Nephron progenitor cell (in vitro differentiated cells): ENCODE results near the gene SEL1L2.

Experiments used
- DNase-seq: peaks from one replicate; pipeline ENCODE4 v3.0.0; 2021
- H3K27ac Mint-ChIP-seq: 2 replicates; pipeline ENCODE4 v1.8.0; 2021; ENCODE audit warnings: mild to moderate bottlenecking, moderate library complexity, mixed read lengths
- H3K27me3 Mint-ChIP-seq: 2 replicates; pipeline ENCODE4 v1.8.0; 2021; ENCODE audit warnings: mild to moderate bottlenecking, low read depth, mixed read lengths; ENCODE audit not compliant: poor library complexity
- H3K36me3 Mint-ChIP-seq: 2 replicates; pipeline ENCODE4 v1.8.0; 2021; ENCODE audit warnings: low read depth, mixed read lengths
- H3K4me1 Mint-ChIP-seq: 2 replicates; pipeline ENCODE4 v1.8.0; 2021; ENCODE audit warnings: mixed read lengths
- H3K4me3 Mint-ChIP-seq: 2 replicates; pipeline ENCODE4 v1.8.0; 2021; ENCODE audit warnings: mild to moderate bottlenecking, moderate library complexity, mixed read lengths
- H3K9me3 Mint-ChIP-seq: 2 replicates; pipeline ENCODE4 v1.8.0; 2021; ENCODE audit warnings: mild to moderate bottlenecking, moderate library complexity, mixed read lengths
- TF ChIP-seq, protein P1 (sequence below): fragments of 200-600 bp; sonication (generic); IDR thresholded peaks from 2 replicates; pipeline ENCODE4 v1.5.0; 2021; ENCODE audit warnings: antibody characterized with exemption

Gene SEL1L2

DNA sequence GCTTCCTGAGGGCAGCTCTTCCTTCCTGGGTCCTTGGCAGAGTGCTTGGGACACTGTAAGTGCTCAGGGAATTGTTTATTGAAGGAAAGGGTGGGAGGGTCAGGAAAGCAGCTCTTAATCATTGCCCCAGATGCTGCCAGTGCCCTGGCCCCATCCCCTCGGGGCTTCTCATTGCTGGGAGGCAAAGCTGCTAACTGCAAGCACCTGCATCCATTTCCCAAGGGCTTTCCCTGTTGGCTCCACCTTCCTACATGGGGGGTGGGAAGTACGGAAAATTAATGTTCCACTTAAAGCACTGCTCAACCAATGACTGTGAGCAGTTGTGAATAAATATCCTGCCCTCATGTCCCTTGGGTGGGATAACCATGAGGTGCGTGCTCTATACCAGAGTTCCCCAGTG is 149.2 kb downstream of the SEL1L2 start:
- H3K4me1 Mint-ChIP-seq = peaks cover 10% of the 10 kb centered on the region
- no peaks in the 10 kb centered on the region for H3K36me3 Mint-ChIP-seq
- peaks cover 8% of the 10 kb centered on the region for H3K27me3 Mint-ChIP-seq
- H3K27ac Mint-ChIP-seq = no peak overlapping the region
- DNase-seq = no peak
- H3K9me3 Mint-ChIP-seq = no peaks in the 10 kb centered on the region
- TF ChIP-seq, protein P1, sequence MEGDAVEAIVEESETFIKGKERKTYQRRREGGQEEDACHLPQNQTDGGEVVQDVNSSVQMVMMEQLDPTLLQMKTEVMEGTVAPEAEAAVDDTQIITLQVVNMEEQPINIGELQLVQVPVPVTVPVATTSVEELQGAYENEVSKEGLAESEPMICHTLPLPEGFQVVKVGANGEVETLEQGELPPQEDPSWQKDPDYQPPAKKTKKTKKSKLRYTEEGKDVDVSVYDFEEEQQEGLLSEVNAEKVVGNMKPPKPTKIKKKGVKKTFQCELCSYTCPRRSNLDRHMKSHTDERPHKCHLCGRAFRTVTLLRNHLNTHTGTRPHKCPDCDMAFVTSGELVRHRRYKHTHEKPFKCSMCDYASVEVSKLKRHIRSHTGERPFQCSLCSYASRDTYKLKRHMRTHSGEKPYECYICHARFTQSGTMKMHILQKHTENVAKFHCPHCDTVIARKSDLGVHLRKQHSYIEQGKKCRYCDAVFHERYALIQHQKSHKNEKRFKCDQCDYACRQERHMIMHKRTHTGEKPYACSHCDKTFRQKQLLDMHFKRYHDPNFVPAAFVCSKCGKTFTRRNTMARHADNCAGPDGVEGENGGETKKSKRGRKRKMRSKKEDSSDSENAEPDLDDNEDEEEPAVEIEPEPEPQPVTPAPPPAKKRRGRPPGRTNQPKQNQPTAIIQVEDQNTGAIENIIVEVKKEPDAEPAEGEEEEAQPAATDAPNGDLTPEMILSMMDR = no peak
- no peak overlapping the region for H3K4me3 Mint-ChIP-seq

- TF ChIP-seq, protein P1 = no peak
- peaks cover 8% of the 10 kb centered on the region for H3K27me3 Mint-ChIP-seq
- no peaks in the 10 kb centered on the region for H3K9me3 Mint-ChIP-seq
- H3K4me3 Mint-ChIP-seq = no peak overlapping the region
- peaks cover 10% of the 10 kb centered on the region for H3K4me1 Mint-ChIP-seq
- H3K36me3 Mint-ChIP-seq = no peaks in the 10 kb centered on the region
- no peak overlapping the region for H3K27ac Mint-ChIP-seq
- DNase-seq = no peak
Observed at GRCh38 chr20:13840093-13840465, 150.3 kb downstream of the SEL1L2 start.

DNA sequence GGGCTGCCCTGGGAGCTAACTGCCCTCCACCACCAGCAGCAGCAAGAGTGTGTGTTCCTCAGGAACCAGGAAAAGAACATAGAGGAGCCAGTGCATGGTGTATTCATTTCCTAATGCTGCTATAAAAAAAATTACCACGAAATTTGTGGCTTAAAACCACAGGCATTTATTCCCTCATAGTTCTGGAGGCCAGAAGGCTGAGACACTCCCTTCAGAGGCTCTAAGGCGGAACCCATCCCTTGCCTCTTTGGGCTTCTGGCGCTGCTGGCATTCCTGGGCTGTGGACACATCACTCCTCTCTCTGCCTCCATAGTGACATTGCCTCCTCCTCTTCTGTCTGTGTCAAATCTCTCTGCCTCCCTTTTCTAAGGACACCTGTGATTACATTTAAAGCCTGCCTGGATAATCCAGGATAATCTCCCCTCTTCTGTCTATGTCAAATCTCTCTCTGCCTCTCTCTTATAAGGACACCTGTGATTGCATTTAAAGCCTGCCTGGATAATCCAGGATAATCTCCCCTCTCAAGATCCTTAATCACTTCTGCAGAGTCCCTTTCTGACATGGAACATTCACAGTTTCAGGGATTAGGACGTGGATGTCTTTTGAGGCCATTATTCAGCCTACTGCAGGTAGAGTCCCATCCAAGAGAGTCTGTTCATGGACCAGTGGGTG is 150.9 kb downstream of the SEL1L2 start:
- H3K4me1 Mint-ChIP-seq = peaks cover 10% of the 10 kb centered on the region
- H3K4me3 Mint-ChIP-seq = no peak overlapping the region
- H3K27ac Mint-ChIP-seq = no peak overlapping the region
- TF ChIP-seq, protein P1 = no peak
- H3K27me3 Mint-ChIP-seq = peaks cover 8% of the 10 kb centered on the region
- no peaks in the 10 kb centered on the region for H3K36me3 Mint-ChIP-seq
- no peak for DNase-seq
- no peaks in the 10 kb centered on the region for H3K9me3 Mint-ChIP-seq

DNA sequence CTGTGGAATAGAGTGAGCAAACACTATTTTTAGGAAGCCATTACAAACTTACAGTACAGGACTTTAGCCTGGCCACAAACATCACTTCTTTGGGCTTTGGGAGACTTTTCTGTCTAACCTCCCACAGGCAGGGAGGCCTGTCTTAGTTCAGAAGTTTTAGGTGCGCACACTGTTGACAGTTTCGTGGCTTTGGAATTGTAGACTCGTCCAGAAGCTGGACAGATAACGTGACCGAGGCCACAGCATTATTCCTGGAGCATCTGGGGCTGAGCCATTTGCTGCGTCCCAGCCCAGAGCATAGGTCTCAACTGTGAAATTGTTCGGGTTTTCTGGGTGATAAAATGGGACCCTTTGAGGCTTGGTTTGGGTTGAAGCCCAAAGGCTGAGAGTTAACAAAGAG is 151.8 kb downstream of the SEL1L2 start:
- Mint-ChIP-seq H3K27ac (no peak overlapping the region), H3K27me3 (peaks cover 8% of the 10 kb centered on the region), H3K9me3 (no peaks in the 10 kb centered on the region), H3K4me1 (peaks cover 10% of the 10 kb centered on the region), H3K4me3 (no peak overlapping the region), H3K36me3 (no peaks in the 10 kb centered on the region)
- no peak for DNase-seq
- TF ChIP-seq, protein P1 = no peak

DNA sequence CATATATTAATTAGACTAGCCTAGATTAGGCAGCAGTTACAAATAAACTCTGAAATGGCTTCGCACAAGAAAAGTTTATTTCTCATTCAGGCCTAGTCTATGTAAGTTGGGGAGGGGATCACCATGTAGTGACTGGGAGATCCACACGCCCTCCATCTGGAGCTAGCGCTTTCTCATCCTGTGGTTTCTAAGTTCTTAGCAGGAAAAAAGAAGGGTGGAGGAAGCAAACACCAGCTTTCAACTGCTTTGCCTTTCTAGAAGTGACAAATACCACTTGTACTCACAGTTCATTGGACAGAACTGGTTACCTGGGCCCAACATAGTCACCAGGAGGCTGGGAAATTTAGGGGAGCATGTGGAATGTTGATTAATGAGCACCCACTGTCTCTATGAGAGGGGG is 158.9 kb downstream of the SEL1L2 start:
- Mint-ChIP-seq H3K4me1 (peaks cover 5% of the 10 kb centered on the region), H3K36me3 (no peaks in the 10 kb centered on the region), H3K4me3 (no peak overlapping the region), H3K9me3 (no peaks in the 10 kb centered on the region), H3K27ac (no peak overlapping the region), H3K27me3 (peaks cover 10% of the 10 kb centered on the region)
- DNase-seq = no peak
- TF ChIP-seq, protein P1 = no peak

GRCh38 chr20:13825465-13825864 is 164.9 kb downstream of the SEL1L2 start:
- no peak overlapping the region for H3K4me3 Mint-ChIP-seq
- peaks cover 5% of the 10 kb centered on the region for H3K4me1 Mint-ChIP-seq
- no peak overlapping the region for H3K27ac Mint-ChIP-seq
- TF ChIP-seq, protein P1 = no peak
- no peaks in the 10 kb centered on the region for H3K9me3 Mint-ChIP-seq
- peaks cover 15% of the 10 kb centered on the region for H3K27me3 Mint-ChIP-seq
- DNase-seq = no peak
- H3K36me3 Mint-ChIP-seq = peaks cover under 1% of the 10 kb centered on the region
